GM04503 (cell line): Measurements from ENCODE around the gene TMCC1.
"Not testable (repeated sequence)": the region's sequence is repeated elsewhere in the genome, so short reads cannot be mapped to it uniquely, and the experiment has no call there.

Experiments used
- DNase-seq: peaks from one replicate; pipeline ENCODE4 v3.0.0-alpha.2; 2012; ENCODE audit warnings: low read depth

Gene TMCC1

GRCh38 chr3:129645286-129645685 lies 248.2 kb downstream of the TMCC1 start:
- no peak for DNase-seq

- DNase-seq = no peak
Measured at GRCh38 chr3:129644836-129645235, 248.7 kb downstream of the TMCC1 start.

- DNase-seq = not testable (repeated sequence)
Measured at GRCh38 chr3:129641567-129642260, 251.8 kb downstream of the TMCC1 start.

- not testable (repeated sequence) for DNase-seq
Measured at GRCh38 chr3:129640985-129641384, 252.5 kb downstream of the TMCC1 start.

GRCh38 chr3:129638481-129638880 lies 255.0 kb downstream of the TMCC1 start:
- no peak for DNase-seq

- no peak for DNase-seq
Measured at GRCh38 chr3:129636082-129636481, 257.4 kb downstream of the TMCC1 start.

- no peak for DNase-seq
Measured at GRCh38 chr3:129635656-129636055, 257.9 kb downstream of the TMCC1 start.

GRCh38 chr3:129633751-129634481 lies 259.6 kb downstream of the TMCC1 start:
- no peak for DNase-seq

GRCh38 chr3:129632977-129633376 lies 260.5 kb downstream of the TMCC1 start:
- no peak for DNase-seq

GRCh38 chr3:129632556-129632955 lies 261.0 kb downstream of the TMCC1 start:
- no peak for DNase-seq

- DNase-seq = no peak
Measured at GRCh38 chr3:129632056-129632455, 261.5 kb downstream of the TMCC1 start.

GRCh38 chr3:129629011-129629410 lies 264.5 kb downstream of the TMCC1 start:
- no peak for DNase-seq

GRCh38 chr3:129628169-129628522 lies 265.4 kb downstream of the TMCC1 start:
- DNase-seq = no peak

GRCh38 chr3:129627350-129628168 lies 266.0 kb downstream of the TMCC1 start:
- no peak for DNase-seq

GRCh38 chr3:129626744-129627349 lies 266.7 kb downstream of the TMCC1 start:
- no peak for DNase-seq

- no peak for DNase-seq
Measured at GRCh38 chr3:129625072-129625874, 268.2 kb downstream of the TMCC1 start.

GRCh38 chr3:129624347-129625071 lies 269.0 kb downstream of the TMCC1 start:
- DNase-seq = no peak

- no peak for DNase-seq
Measured at GRCh38 chr3:129623447-129624118, 269.9 kb downstream of the TMCC1 start.

GRCh38 chr3:129622933-129623332 lies 270.6 kb downstream of the TMCC1 start:
- no peak for DNase-seq

- DNase-seq = no peak
Measured at GRCh38 chr3:129622226-129622874, 271.2 kb downstream of the TMCC1 start.
